Esophagus muscularis mucosa (tissue), 3 donors: ENCODE data around the gene CES2.

Experiments used
- CTCF ChIP-seq, 3 experiments: fragments of 200-600 bp in 2 of 3; fragments of 450-650 bp in 1 of 3; sonication (generic) in 2 of 3; IDR thresholded peaks; one replicate each; pipeline ENCODE4 v1.5.1; 2017 to 2019; ENCODE audit warnings: antibody characterized with exemption in 3 of 3, mild to moderate bottlenecking in 2 of 3, moderate library complexity in 1 of 3
- POLR2A ChIP-seq: fragments of 450-650 bp; IDR thresholded peaks from one replicate; pipeline ENCODE4 v1.6.1; 2017; ENCODE audit warnings: antibody characterized with exemption, moderate library complexity, mild to moderate bottlenecking, low read depth
- POLR2AphosphoS5 ChIP-seq, 2 donors: sonication (generic); formaldehyde crosslinking; IDR thresholded peaks; one replicate each; pipeline ENCODE4 v1.6.1; 2017; ENCODE audit warnings: antibody characterized with exemption in 2 of 2

GRCh38 chr16:66968847-66969246 lies 33.5 kb downstream of the CES2 start:
- TF ChIP-seq CTCF (IDR thresholded peaks at IDR 0.05) (no peak), POLR2AphosphoS5 (IDR thresholded peaks at IDR 0.05) (no peak), POLR2A (no peak)
